GM12872 (cell line): Measurements from ENCODE around the gene INTU.
A peak's percentile ranks its signal among the peaks of the same experiment; 100 is the strongest.

ENCODE experiments used
- CTCF ChIP-seq: IDR thresholded peaks from 3 replicates; pipeline ENCODE4 v1.5.1; 2011; ENCODE audit warnings: low read depth, mild to moderate bottlenecking, low read length, moderate library complexity; ENCODE audit not compliant: insufficient read depth

Gene INTU

DNA sequence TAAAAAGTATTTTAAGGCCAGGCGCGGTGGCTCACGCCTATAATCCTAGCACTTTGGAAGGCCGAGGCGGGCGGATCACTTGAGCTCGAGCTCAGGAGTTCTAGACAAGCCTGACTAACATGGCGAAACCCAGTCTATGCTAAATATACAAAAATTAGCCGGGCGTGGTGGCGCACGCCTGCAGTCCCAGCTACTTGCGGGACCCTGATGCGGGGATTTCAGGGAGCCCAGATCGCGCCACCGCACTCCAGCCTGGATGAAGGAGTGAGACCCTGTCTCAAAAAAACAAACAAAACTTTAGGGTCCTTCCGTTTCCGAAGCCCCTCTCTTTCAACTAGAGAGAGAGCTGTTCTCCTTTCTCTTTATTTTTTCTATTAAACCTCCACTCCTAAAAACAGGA lies 98.6 kb downstream of the INTU start:
- TF ChIP-seq CTCF = no peak

DNA sequence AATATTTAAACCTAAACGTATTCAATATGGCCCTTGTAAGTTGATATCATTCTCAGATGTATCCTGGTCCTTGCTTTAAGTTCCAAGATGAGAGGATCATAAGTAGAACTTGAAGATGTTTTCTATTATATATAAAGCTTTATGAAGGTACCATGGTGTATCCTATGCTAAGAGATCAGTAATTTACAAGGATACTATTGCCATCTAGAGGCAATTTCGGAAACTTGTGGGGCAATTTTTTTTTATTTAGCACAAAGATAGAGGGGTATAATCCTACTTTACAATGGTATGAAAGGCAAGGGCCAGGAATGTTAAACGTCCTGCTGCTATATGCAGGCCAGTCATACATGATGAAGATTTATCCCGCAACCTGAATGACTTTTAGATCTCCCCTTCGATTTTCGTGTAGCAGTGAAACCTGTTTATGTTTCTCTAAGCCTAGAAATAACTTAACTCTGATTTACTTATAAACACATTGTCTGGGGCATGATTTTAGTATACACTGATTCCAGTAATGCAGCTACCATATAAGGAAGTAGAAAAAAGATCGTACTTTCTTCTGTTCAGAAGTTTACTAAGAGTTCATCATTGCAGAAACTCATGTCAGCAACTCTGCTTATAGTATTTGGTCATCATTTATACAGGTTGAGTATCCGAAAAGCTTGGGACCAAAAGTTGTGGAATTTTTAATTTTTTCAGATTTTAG lies 100.0 kb downstream of the INTU start:
- peak; percentile 43; the same call in 2 of the 3 replicates for TF ChIP-seq CTCF

DNA sequence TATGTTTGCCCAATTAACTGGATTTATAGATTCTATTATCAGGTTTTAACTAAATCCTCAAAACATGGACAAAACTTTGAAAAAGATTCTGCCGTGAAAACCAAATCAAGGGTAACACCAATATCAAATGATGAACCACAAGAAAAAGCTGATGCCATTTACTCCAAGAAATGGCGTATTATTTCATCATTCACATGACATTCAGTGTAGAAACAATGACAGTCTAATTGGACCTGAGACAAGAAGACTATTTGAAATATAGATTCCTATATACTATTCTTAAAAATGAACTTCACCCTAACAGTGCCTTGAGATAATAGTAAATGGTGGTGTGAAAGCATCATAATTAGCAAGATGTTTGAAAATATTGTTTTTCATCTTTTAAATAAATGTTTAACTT lies 102.2 kb downstream of the INTU start:
- TF ChIP-seq CTCF = no peak

- no peak for TF ChIP-seq CTCF
These were observed 104.5 kb downstream of the INTU start for GRCh38 chr4:127737295-127737694.

- no peak for TF ChIP-seq CTCF
These were observed 108.5 kb downstream of the INTU start for GRCh38 chr4:127741247-127741646.

DNA sequence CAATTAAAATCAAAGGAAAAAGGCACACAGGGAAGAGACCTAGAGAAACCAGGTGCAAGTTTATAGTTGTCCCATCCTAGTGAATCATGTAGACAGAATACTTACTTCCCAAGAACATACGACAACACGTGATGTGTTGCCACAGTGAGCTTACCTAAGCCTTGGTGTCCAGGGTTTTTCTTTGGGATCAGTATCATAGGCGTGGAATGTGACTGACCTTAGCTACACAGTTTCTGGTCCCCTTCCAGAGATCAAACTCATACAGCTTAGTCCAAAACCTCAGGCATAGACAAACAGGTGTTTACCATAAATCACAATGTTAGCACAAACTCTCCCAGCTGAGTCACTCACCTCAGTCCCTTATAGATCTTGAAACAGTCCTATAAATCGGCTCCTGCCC lies 115.1 kb downstream of the INTU start:
- no peak for TF ChIP-seq CTCF

DNA sequence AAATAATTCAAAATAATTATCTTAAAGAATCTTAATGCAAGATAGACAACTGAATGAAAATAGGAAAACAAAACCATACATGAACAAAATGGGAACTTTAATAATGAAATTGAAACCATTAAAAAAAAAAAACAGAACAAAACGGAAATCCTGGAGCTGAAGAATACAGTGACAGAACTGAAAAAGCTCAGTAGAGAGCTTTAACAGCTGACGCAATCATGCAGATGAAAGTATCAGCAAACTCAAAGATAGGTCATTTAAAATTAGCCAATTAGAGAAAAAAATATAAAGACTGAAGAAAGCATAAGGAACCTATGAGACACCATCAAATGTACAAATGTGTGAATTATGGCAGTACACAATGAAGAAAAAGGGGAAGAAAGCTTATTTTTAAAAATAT lies 116.2 kb downstream of the INTU start:
- TF ChIP-seq CTCF = no peak

- TF ChIP-seq CTCF = no peak
These were observed 124.1 kb downstream of the INTU start for GRCh38 chr4:127756906-127757305.
